Ovary (tissue), 3 donors: ENCODE results near the gene IFNGR1.

Experiments
- POLR2A ChIP-seq: fragments of 450-650 bp; IDR thresholded peaks from one replicate; pipeline ENCODE4 v1.6.1; 2017; ENCODE audit warnings: antibody characterized with exemption, mild to moderate bottlenecking, moderate library complexity
- TF ChIP-seq, protein P1 (sequence below), 3 donors: fragments of 450-650 bp in 2 of 3; fragments of 200-600 bp in 1 of 3; IDR thresholded peaks; one replicate each; pipeline versions ENCODE4 v1.5.1 to v1.8.0; 2016 to 2022; ENCODE audit warnings: antibody characterized with exemption in 3 of 3, mild to moderate bottlenecking in 1 of 3
- donor health status: DM: no; HTN: no; CAD: no.

DNA sequence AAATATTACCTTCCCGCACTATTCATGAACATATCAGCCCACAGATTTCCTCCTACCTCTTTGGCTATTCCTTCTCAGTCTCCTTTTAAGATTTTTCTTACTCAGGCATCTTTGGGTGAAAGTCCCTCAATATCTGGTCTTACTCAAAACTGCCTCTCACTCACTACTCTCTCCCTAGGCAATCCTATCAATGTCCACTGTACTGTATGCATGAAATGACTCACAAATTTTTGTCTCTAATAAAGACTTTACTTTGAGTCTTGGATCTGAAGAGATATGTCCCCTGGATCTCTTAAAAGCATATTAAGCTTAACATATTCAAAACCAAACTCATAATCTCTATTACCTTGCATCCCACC is 70.2 kb downstream of the IFNGR1 start:
- TF ChIP-seq, protein P1, sequence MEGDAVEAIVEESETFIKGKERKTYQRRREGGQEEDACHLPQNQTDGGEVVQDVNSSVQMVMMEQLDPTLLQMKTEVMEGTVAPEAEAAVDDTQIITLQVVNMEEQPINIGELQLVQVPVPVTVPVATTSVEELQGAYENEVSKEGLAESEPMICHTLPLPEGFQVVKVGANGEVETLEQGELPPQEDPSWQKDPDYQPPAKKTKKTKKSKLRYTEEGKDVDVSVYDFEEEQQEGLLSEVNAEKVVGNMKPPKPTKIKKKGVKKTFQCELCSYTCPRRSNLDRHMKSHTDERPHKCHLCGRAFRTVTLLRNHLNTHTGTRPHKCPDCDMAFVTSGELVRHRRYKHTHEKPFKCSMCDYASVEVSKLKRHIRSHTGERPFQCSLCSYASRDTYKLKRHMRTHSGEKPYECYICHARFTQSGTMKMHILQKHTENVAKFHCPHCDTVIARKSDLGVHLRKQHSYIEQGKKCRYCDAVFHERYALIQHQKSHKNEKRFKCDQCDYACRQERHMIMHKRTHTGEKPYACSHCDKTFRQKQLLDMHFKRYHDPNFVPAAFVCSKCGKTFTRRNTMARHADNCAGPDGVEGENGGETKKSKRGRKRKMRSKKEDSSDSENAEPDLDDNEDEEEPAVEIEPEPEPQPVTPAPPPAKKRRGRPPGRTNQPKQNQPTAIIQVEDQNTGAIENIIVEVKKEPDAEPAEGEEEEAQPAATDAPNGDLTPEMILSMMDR (IDR thresholded peaks at IDR 0.05): no peak
- no peak for TF ChIP-seq POLR2A
